Measurements from ENCODE around the gene GRIN1.
A peak's percentile ranks its signal among the peaks of the same experiment; 100 is the strongest.

GRIN1 gene

GRCh38 chr9:137215196-137215986 is 76.4 kb downstream of the GRIN1 start:
- TF ChIP-seq CTCF (IDR thresholded peaks at IDR 0.05), result no peak
- no peak overlapping the region for H3K27ac ChIP-seq

GRCh38 chr9:137216188-137216965 is 77.4 kb downstream of the GRIN1 start:
- TF ChIP-seq CTCF (IDR thresholded peaks at IDR 0.05) (no peak), ZFX (IDR thresholded peaks at IDR 0.05; ENCODE audit: borderline replicate concordance) (no peak)
- peak overlapping the region; percentile 97 for H3K27ac ChIP-seq

DNA sequence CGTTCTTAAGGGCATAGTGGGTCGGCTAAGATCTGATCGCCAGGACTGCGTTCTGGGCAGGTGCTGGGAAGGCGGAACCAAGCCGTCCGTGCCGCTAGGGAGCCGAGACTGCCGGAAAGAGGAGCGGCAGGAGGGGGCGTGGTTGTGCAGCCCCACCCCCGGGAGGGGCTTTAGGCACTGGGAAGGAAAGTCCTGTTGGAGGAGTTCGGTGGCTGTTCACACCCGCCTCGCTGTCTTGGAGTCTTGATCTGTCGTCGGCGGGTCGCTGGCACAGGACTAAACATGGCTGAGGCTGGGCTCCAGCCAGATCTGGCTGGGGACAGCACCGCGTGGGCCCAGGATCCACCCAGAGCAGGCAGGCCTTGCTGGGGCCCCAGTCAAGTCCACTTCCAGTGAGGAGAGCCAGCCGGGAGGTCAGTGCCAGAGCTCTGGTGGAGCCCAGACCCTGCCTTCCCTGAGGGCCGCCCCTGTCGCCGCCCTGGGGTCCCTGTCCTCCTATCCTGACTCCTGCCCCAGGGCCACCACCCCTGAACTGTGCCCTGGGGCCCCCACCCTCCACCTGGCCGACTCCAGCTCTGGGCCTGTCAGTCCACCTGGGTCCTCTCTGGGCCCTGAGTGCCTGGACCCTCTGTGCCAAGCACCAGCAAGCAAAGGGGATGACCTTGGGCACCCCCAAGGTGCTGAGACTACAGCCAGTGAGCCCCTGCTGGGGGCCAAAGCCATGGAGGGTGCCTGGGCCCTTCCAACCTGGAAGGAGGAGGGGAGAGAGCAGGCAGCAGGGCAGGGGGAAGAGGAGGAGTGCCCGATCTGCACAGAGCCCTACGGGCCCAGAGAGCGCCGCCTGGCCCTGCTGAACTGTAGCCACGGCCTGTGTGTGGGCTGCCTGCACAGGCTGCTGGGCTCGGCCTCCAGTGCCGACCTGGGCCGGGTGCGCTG is 78.6 kb downstream of the GRIN1 start:
- TF ChIP-seq CTCF (IDR thresholded peaks at IDR 0.05), result peak; percentile 10; the same call in 1 of the 2 replicates
- TF ChIP-seq ZFX (IDR thresholded peaks at IDR 0.05; ENCODE audit: borderline replicate concordance), result no peak
- H3K27ac ChIP-seq, result peak overlapping the region; percentile 97

GRCh38 chr9:137218212-137218753 is 79.3 kb downstream of the GRIN1 start:
- H3K27ac ChIP-seq, result peak overlapping the region; percentile 97
- TF ChIP-seq ZFX (IDR thresholded peaks at IDR 0.05; ENCODE audit: borderline replicate concordance), result no peak
- no peak; the same call in 1 of the 2 replicates for TF ChIP-seq CTCF (IDR thresholded peaks at IDR 0.05)

All from 22Rv1 (cell line).